ENCODE measurements around the gene KIAA0040.
A peak's percentile ranks its signal among the peaks of the same experiment; 100 is the strongest.

The KIAA0040 gene

DNA sequence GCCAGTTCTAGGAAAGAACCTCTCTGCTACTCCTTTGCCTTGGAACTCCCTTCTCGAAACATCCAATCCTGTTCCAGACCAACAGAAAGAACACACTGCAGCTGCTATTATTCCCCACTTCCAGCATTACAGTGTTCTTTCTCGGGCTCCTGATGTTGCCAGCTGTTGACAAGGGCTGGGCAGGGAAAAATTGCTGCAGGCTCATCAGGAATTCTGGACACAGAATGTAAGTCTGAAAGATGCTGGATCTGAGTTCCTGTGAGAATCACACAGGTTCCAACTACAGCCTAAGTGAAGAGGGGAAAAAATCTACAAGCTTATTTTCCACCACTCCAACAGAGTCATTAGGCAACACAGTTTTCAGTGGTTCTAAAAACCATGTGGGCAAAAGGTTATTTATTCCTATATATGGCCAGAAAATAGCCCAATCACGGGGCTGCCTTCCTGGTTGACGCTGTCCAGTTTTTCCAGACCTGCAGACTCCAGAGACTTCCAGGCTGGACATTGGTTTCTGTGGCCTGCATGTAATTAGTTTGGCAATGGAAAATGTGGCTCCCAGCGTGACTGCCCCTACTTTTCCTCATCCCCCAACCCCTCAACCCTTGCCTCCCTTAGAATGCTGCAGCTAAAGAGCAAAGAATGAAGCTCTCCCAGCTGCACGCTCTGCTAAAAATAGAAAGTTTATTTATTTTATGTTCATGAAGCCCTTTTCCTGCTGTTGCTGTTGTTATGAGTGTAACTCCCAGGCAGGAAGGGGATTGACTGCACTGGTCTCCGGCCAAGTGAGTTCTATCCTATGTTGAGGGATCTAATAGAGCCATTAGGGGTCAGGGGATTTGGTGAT lies 8.3 kb upstream of the KIAA0040 start:
- DNase-seq, result no peak

DNA sequence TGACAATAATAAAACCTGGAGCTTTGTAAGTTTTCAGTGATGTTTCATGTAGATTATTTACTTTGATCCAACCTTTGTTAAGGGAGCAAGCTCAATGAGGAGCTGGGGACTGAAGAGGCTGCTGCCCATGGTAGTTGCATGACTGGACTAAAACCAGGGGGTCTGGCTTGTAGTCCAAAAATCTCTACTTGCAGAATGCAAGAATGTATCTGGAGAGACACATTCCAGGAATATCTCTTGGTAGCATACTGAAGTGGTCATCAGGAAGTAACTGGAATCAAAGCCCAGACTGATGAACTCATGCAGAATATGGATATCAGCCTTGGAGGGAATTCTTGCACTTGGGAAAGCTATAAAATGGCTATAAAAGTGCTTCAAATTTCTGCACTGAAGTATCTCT lies 5.8 kb upstream of the KIAA0040 start:
- no peak for DNase-seq

DNA sequence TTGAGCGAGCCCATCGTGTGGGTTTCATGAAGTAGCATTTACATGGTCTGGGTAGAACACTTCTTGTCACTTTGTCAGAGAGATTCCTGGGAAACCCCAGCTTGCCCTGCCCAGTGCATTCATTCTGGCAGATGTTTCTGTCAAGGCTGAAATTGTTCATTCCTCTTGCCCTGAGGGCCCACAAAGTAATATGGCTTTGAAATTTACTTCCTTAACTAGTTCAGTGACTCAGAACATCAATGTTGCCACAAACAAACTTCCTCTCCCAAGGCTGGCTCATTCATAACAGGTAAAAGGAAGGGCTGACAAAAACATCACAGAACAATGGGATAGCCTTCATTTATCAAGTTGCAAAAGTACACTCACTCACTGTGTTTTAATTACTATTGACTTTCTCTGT lies 5.0 kb upstream of the KIAA0040 start:
- DNase-seq, result peak; percentile 62

DNA sequence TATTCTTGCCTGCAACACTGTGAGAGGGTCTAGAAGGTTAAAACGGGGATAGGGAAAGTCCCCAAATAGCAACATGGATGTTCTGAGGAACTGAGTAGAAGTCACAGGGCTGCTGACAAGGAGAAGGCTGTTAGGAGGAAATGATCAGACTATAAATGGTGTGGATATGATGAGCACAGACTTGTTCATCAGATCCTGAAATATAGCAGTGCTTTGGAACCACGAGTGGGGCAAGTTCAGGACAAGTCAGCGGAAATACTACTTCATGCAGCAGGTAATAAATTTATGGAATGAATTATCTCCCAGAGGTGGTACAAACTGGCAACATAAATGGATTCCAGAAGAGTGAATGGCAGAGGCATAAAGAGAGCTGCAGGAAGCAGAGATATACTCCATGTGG lies 3.2 kb upstream of the KIAA0040 start:
- peak; percentile 74 for DNase-seq

DNA sequence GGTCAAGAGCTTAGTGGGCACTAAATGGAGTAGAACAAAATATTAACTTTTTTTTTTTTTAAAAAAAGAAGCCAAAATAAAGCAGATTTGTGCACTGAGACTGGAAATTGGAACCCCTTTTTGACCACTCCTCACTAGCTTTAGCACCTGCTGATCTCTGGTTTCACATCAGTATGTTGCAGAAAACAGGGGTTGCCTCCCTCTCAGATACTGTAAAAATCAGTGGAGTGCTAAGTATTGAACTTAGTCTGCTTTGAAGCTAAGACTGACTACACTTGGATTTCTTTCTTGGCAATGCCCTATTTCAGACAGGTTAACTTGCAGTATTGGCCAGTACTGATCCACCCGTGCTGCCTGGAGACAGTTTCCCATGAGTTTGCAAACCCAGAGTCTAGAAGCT lies 2.7 kb upstream of the KIAA0040 start:
- DNase-seq, result no peak

DNA sequence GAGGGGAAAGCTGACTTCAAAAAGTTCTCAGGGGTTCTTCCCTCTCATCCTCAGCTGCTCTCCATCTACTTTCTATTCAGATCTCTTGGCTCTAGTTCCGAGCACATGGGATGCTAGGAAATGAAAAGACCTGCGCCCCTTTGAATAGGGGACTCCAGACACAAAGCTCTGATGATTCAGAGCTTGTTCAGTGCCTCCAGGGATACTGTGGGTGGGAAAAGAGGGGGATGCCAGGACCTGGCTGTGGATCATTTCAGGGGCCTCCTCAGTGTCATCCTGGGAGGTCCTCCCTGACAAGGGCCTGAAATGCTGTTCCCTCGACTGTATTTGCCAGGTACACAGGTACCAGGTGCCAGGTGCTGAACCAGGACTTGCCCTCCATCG lies 943 bp upstream of the KIAA0040 start:
- no peak for DNase-seq

DNA sequence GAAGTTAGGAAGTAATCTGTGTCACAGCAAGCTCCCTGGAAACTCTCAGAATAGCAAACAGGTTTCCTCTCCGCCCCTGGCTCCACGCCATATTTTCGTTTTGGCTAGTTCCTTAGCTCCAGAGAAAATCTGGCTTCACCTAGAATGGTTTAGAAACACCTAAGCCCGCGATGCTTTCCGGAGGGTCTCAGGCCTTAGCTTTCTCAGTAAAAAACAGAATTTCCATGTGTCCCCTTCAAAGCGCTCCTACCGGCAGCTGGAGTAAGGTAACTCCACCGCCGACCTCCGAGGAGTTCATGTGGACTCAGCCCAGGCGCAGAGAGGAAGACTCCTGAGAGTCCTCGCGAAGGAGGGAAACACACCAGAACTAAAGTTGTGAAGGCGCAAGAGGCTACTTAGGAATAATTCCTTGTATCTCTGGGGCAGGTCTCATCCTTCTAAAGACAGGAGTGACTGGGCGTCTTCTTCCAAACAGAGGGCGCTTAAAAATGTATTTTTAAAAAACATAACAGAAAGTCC lies 406 bp downstream of the KIAA0040 start:
- peak; percentile 40 for DNase-seq

DNA sequence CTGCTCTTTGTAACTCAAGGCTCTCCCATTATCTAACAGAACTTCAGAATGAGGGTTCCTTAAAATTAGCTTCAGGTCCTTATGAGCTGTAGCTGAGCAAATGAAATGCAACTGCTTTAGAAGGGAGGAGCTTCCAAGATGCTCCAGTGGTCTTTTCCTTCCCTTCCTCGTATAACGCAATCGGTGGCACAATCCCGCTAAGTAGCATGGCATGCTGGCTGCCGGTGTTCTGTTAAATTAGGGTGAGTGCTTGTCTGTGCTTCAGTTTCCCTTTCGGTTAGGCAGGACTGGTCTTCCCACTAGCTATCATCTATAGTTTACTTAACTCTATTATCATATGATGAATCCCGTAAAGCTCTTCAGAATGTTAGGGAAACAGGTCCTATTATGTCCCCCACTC lies 917 bp downstream of the KIAA0040 start:
- DNase-seq, result peak; percentile 74

DNA sequence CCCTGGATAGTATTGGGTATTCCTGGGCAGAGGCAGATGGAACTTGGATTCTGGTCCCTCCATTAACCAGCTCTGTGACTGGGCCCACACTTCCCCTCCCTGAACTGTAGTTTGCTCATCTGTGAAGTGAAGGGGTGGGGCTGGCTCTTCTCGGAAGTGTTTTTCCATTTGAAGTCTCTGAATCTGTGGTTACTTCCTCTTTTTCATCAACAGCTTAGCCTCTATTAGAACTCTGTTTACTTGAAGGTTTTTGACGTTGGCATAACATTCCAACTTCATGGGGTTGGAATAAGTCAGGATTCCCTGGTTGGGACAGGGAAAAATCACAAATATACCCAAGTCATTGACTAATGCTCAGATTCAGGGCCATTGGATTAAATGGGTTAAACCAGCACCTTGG lies 3.6 kb downstream of the KIAA0040 start:
- DNase-seq, result peak; percentile 87

DNA sequence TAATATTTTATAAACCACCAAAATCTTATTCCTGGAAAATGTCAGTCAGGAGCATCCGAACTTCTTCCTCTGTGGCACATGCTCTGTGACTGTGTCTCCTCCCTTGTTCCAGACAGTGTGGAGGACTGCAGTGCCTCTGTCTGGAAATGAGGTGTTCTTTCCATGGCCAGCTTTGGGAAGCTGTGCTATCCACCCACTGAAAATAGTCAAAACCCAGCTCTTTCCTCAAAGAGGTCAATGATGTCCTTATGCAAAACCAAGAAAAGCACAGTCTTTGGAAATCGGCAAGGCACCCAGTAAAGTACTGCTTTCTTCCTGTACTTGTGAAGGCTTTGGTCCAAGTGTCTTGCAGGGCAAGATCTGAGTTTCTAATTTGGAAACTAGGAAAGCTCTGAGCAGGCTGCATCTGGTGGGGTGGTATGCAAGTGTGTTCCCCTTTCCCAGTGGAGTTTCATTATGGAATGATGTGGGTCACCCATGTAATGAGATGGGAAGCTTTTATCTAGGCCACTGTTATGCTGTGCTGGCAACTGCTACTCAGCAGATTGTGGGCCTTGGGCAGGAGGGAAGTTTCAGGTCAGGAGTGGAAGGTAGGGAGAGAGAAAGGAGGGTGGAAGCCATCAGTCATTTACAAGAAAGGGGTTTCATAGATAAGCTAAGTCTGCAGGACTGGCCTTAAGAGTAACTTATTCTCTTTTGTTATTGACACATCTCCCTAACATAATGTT lies 6.0 kb downstream of the KIAA0040 start:
- DNase-seq, result peak; percentile 67

DNA sequence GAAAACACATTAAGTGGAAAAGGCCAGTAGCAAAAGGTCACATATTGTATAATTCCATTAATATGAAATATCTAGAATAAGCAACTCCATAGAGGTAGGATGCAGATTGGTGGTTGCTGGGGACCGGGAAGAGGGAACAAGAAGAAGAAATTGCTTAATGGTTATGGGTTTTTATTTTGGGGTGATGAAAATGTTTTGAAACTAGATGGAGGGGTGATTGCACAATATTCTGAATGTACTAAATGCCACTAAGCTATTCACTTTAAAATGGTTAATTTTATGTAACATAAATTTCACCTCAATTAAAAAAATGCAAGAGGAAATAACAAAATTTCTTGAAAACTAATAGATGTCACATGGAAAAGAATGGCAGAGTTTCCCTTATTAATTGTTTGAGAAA lies 6.7 kb downstream of the KIAA0040 start:
- peak; percentile 39 for DNase-seq

DNA sequence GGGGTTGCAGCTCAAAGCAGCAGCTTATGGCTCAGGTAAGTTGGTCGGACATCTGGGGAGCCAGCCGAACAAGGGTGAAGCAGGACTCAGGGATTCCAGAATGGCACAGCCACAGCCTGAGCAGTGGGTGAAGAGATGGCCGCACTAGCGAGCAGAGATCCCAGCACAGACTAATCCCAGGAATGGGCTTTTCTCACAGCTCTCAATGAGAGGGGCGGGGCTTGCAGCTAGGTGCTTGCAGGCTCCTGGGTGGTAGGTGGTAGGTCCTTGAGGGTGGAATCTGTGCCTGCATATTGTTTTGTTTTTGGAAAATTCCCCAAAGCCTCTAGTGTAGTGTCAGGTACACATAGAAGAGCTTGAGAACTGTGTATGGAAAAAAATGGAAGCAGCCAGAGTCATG lies 9.0 kb downstream of the KIAA0040 start:
- DNase-seq, result no peak

DNA sequence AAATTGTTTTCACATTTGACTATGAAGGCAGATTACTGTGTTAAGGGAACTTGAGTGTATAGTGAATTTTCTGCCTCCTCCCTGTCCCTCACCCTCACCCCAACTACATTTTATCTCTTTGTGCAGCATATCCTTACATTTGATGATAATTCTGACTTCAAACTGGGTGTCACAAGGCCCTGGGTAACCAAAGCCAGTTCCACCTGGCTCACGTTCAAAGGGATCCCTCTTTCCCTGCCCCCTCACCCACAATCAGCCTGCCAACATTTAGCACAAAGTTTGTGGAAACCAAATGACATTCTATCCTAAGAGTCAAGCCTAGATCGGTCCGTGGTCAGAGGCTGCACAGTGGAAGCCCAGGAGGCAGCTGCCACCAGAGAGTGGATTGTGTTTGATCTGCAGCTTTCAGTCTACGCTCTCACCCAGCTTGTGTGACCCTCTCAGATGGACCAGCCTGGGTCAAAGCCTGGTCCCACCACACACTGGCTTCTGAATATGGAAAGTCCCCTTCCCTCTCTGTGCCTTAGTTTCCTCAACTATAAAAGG lies 10.3 kb downstream of the KIAA0040 start:
- DNase-seq, result no peak

DNA sequence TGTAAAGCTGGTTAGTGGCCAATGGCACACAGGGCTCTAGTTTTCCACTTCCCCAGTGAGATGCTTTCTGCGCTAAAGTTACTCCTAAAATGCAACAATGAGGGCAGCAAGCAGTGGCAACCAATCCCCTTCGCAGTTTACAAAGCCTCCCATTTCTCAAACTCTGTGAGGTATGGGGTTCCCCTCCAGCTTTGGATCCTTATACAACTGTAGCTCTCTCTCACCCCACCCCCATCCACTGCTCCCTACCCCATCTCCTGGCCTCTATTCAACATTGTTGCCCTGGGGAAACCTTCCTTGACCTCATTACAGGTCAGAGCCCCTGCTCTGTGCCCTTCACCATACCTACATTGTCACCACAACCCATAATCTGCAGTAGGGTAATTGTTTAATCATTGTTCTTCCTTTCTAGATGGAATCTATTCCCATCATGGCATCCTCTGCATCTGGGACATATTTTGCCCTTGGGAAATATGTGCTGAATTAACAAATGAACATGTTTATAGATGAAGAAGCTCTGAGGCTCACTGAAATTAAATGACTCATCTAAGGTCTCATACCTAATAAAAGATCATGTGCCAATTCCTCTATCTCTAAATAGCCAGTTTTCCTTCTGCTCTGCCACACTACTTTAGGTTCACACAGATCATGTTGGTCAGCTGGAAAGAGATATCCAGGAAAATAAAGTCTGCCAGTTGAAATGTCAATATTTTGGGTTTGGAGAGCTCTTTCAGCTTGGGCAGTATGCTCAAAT lies 12.6 kb downstream of the KIAA0040 start:
- no peak for DNase-seq

DNA sequence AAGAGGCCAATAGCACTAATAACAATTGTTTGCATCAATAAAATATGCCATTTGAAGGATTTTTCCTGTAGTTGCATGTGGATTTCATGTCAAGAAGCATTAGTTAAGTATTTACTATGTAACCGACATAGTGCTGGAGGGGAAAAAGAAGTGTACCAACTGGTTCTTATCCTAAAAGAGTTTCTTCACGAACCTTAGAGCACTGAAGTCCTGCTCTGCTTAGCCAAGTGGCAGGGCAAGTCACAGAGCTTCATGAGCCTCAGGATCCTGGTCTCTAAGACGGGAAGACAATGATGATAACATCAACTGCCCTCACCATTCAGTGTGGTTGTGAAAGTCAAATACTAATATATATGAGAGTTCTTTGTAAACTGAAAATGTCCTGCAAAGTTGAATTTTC lies 14.1 kb downstream of the KIAA0040 start:
- no peak for DNase-seq

DNA sequence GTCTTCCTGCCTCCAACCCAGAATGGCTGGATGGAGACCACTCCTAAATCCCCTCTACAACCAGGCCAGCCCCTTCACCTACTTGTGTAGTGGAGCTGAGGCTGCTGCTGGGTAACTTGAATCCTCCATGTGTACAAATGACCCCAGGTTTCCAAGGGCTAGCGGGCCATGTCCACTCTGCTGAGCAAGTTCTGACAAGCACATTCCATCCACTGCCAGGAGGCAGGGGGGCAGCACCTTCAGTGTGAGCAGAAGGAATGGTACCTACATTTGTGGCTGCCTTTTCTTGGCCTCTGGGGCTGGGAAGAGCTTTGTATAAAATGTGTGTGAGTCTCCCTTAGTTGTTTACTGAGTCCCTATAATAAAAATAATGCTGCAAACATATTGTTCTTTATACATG lies 14.5 kb downstream of the KIAA0040 start:
- no peak for DNase-seq

DNA sequence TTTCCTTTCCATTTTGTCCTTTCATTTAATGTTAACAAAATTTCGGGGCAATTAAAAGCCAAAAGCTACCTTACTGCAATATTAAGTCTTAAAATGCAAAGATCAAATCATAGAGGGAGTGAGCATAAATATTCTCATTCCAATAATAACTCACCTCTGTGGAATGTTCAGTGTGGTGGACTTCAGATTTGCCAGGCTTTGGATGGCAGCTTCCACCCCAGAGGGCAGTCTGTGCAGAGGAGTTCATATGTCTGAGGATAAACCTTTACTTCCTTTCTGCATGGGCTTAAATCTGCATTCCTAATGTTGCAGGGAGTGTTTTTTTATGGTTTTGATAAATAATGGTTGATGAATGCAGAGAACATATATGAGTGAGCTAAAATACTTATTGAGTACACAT lies 16.3 kb downstream of the KIAA0040 start:
- no peak for DNase-seq

DNA sequence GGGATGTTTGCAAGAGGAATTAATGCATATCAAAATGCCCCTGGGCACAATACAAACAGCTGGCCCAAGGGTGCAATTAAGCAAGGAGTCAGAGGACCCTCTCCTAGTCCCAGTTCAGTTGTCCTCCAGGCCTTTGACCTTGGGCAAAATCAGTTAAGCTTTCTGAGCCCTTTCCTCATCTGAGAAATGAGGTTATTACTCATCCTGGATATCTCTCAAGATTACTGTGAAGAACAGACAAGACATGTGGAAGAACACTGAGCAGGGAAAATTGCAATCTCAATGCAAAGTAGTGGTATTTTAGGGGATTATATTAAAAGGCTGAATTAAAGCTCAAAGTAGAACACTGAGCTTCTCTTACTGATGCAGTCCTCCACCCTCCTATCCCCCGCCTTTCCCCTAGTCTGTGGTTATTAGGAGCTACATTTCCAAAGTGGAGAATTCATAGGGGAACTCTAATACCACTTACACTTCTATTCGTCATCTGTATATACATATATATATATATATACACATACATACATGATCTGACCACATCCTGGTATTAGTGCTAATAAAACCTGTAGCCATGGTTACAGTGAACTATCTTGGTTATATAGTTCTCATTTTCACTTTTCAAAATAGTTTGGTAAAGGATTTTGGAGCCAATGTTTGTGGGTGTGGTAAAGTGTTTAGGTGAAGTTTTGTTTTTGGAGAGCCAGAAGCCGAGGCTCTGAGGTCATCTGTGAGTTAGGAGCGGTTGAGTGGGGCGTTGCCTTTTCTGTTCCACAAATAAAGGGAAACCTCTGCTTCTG lies 18.1 kb downstream of the KIAA0040 start:
- no peak for DNase-seq

DNA sequence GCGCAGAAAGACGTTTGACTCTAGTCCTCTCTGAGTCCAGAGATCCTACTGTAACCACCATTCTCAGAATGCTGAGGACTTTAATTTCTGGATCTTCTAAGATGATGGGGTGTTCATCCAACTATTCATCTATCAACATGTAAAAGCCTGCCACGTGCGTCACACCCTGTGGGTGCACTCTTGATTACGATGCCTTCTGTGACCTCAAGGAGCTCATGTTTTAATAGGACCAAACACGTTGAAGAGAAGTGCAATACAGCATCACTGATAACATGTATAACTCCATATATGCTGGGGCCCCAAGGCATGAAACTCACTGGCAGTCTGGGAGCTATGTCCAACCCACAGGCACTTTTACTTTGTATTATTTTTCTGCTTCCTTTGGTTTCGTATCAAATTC lies 19.0 kb downstream of the KIAA0040 start:
- no peak for DNase-seq

DNA sequence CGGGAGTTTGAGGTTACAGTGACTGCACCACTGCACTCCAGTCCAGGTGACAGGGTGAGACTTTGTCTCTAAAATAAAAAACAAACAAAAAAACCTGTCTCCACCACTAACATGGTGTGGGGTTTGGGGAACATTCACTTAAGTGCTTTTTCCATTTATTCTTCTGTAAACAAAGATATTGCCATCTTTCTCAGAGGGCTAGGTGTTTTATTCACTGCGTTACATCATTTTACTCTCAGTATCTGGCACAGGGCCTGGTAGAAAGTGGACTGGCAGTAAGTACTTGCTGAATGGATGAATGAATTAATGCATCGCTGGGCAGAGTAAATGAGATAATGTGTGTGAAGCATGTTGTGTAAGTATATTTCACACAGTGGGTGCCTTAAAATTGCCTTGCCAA lies 20.1 kb downstream of the KIAA0040 start:
- DNase-seq, result no peak

DNA sequence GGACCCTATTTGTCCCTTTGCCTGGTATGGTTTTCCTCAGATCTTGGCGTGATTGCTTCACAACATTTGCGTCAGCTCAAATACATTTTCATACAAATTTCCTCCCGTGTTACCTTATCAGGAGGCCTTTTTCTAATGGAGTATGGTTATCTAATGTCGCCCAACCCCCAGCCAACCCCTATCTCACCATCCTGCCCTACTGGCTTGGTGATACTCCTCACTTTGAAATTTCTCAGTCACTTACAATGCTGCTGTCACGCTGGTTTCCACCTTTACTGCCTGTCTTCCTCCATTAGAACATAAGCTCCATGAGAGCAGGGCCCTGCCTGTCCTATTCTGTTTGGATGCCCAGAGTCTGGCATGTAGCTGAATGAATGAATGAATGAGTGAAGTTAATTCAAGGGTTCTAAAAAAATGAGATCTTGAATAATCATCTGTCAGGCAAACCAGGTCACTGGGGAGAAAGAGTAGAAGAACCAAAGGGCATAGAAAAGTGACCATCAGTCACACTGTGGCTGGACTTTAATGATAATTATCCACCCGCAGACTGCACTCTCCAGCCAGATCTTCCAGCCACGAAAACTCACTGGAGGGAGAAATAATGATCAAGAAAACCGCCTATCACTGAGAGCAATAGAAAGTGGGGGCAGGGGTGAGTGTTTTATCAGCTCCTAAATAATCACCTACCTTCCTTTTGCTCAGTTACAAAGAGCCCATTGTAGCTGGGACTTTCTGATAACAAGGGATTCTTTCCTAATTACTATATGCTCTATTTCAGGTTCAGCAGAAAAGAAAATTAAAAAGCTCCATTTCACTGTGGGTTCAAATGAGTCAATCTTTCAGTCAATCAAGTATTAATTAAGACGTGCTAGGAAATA lies 21.3 kb downstream of the KIAA0040 start:
- DNase-seq, result no peak
